ENCODE measurements around the gene C16orf92. TPM values are rescaled to one million over a fixed set of nuclear protein-coding genes. Genes with fewer than 3 reads are reported as not detected.
A peak's percentile ranks its signal among the peaks of the same experiment; 100 is the strongest.

Gene C16orf92
- total RNA-seq, 1 donor from 2014 or later, result not detected

DNA sequence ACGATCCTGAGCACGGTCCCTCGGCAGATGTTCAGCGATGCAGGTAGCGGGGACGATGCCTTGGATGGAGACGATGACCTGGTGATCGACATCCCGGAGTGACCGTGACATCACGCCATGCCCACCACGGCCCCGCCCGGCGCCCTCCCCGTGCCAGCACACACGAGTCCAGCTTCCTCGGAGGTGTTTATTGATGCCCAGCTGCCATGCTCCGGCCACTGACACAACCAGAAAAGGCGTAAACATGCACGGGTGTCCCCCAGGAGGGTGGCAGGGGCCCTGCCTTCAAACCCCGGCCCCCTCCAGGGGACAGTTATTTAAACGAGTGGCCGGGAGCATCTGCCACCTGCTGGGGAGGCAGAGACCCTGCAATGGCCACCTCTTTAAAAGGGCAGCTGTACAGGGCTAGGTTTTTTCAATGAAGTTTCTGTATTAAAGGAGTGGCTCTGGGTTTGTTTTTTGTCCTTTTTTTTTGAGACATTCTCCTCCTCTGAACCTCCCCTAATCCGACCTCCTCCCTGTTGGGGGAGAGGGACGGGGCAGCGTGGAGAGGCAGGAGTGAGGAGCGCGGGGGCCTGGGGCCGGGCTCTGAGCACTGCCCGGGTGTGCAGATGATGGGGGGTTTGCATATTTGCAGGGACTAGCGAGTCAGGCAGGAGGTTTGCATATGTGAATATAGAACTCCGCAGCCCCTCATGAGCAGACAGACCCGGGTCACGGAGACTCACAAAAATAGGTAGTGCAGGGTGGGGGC, 17.5 kb upstream of the C16orf92 start:
- no peak overlapping the region for H3K27ac Mint-ChIP-seq (ENCODE audit: unreplicated experiment)
- H3K4me1 Mint-ChIP-seq (ENCODE audit: unreplicated experiment), result peaks cover 2% of the 10 kb centered on the region
- H3K36me3 Mint-ChIP-seq (ENCODE audit: unreplicated experiment), result peaks cover 3% of the 10 kb centered on the region
- H3K4me3 Mint-ChIP-seq (ENCODE audit: unreplicated experiment), result no peak overlapping the region
- TF ChIP-seq, protein P1, sequence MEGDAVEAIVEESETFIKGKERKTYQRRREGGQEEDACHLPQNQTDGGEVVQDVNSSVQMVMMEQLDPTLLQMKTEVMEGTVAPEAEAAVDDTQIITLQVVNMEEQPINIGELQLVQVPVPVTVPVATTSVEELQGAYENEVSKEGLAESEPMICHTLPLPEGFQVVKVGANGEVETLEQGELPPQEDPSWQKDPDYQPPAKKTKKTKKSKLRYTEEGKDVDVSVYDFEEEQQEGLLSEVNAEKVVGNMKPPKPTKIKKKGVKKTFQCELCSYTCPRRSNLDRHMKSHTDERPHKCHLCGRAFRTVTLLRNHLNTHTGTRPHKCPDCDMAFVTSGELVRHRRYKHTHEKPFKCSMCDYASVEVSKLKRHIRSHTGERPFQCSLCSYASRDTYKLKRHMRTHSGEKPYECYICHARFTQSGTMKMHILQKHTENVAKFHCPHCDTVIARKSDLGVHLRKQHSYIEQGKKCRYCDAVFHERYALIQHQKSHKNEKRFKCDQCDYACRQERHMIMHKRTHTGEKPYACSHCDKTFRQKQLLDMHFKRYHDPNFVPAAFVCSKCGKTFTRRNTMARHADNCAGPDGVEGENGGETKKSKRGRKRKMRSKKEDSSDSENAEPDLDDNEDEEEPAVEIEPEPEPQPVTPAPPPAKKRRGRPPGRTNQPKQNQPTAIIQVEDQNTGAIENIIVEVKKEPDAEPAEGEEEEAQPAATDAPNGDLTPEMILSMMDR (IDR thresholded peaks at IDR 0.05), result peak; percentile 76
- peaks cover 2% of the 10 kb centered on the region for H3K27me3 Mint-ChIP-seq (ENCODE audit: unreplicated experiment)
- peak; percentile 84 for DNase-seq (ENCODE audit: extremely low spot score, unreplicated experiment)
- no peaks in the 10 kb centered on the region for H3K9me3 Mint-ChIP-seq (ENCODE audit: unreplicated experiment)

DNA sequence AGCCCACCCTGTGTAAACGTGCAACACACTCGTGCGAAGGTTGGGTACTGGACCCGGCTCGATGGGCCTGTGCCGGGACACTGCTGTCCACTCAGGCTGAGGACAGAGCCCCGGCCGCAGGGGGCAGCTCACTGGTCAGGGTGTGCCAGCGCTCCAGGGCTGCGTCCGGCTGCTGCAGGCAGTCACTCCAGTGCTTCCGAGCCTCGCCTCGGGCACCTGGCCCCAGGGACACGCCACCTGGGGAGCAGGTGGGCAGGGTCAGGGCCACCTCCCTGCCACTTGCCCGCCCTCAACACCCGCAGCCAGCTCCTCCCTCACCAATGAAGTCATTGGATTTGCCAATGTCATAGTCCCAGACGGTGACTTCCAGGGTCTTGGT, 16.9 kb upstream of the C16orf92 start:
- TF ChIP-seq, protein P1 (IDR thresholded peaks at IDR 0.05), result no peak
- no peak overlapping the region for H3K27ac Mint-ChIP-seq (ENCODE audit: unreplicated experiment)
- peaks cover 3% of the 10 kb centered on the region for H3K4me1 Mint-ChIP-seq (ENCODE audit: unreplicated experiment)
- H3K36me3 Mint-ChIP-seq (ENCODE audit: unreplicated experiment), result peaks cover 3% of the 10 kb centered on the region
- H3K9me3 Mint-ChIP-seq (ENCODE audit: unreplicated experiment), result no peaks in the 10 kb centered on the region
- H3K27me3 Mint-ChIP-seq (ENCODE audit: unreplicated experiment), result peaks cover 3% of the 10 kb centered on the region
- no peak overlapping the region for H3K4me3 Mint-ChIP-seq (ENCODE audit: unreplicated experiment)
- no peak for DNase-seq (ENCODE audit: extremely low spot score, unreplicated experiment)

DNA sequence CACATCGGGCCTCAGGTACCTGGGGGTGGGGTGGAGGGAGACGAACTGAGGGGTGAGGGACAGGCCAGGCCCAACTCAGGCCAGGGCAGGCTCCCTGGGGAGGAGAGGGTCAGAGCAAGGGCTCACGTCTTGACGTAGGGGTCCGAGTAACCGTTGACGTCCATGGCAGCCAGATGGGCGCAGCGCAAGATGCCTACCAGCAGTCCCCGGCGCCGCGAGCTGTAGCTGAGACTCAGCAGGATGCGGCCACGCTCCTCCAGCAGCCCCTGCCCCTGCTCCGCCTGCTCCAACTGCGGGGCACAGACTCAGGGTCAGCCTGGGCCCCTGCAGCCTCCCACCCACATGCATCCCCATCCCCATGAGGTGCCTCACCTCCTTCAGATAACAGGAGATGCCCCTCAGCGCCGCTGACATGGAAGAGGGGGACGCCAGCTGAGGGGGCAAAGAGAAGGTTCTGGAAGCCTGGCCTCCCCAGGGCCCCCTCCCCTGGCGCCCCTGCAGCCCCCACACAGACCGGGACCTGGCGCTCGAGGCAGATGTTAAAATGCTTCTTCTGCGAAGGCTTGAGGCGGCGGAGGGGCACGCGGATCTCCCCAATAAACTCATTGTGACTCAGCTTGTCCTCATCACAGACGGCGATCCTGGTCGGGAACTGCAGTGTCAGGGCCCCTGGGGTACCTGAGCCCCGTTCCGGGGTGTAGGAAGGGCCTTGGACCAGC, 16.2 kb upstream of the C16orf92 start:
- peaks cover 4% of the 10 kb centered on the region for H3K4me1 Mint-ChIP-seq (ENCODE audit: unreplicated experiment)
- peaks cover 3% of the 10 kb centered on the region for H3K36me3 Mint-ChIP-seq (ENCODE audit: unreplicated experiment)
- no peak overlapping the region for H3K27ac Mint-ChIP-seq (ENCODE audit: unreplicated experiment)
- H3K9me3 Mint-ChIP-seq (ENCODE audit: unreplicated experiment), result no peaks in the 10 kb centered on the region
- peaks cover 5% of the 10 kb centered on the region for H3K27me3 Mint-ChIP-seq (ENCODE audit: unreplicated experiment)
- no peak overlapping the region for H3K4me3 Mint-ChIP-seq (ENCODE audit: unreplicated experiment)
- TF ChIP-seq, protein P1 (IDR thresholded peaks at IDR 0.05), result no peak
- DNase-seq (ENCODE audit: extremely low spot score, unreplicated experiment), result no peak

DNA sequence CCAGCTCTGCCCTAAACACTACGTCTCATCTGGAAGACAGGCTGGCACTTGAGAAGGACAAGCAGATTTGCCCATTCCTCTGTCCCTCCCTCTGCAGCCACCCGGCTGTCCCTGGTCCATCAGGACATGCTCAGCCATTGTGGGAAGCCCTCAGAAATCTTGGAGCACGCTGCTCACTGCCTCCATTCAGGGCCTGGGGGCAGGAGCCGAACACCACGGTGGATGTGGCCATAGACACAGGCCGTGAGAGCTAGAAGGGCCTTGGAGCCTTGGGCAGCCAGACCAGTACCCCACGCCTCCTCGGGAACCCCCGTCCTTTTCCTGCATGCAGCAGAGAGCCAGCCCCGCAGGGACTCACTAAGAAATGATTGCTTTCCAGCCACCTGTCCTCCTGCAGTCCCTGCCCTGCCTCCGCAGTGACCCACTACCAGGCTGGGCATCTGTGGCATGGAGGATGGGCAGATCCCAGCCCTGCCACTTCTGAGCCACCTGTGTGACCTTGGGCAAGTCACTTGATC, 15.6 kb upstream of the C16orf92 start:
- H3K9me3 Mint-ChIP-seq (ENCODE audit: unreplicated experiment), result no peaks in the 10 kb centered on the region
- no peaks in the 10 kb centered on the region for H3K36me3 Mint-ChIP-seq (ENCODE audit: unreplicated experiment)
- DNase-seq (ENCODE audit: extremely low spot score, unreplicated experiment), result no peak
- TF ChIP-seq, protein P1 (IDR thresholded peaks at IDR 0.05), result no peak
- H3K4me3 Mint-ChIP-seq (ENCODE audit: unreplicated experiment), result no peak overlapping the region
- peaks cover 9% of the 10 kb centered on the region for H3K27me3 Mint-ChIP-seq (ENCODE audit: unreplicated experiment)
- no peak overlapping the region for H3K27ac Mint-ChIP-seq (ENCODE audit: unreplicated experiment)
- H3K4me1 Mint-ChIP-seq (ENCODE audit: unreplicated experiment), result peaks cover 8% of the 10 kb centered on the region

Measured in osteocyte (in vitro differentiated cells).